GM12874 (cell line): Measurements from ENCODE around the gene VAT1.
A peak's percentile ranks its signal among the peaks of the same experiment; 100 is the strongest.

Experiments
- TF ChIP-seq, protein P1 (sequence below): IDR thresholded peaks from 2 replicates; pipeline ENCODE4 v1.5.1; 2011; ENCODE audit warnings: low read depth, mild to moderate bottlenecking, control low read depth, low read length, moderate library complexity; ENCODE audit not compliant: insufficient read depth

Gene VAT1

DNA sequence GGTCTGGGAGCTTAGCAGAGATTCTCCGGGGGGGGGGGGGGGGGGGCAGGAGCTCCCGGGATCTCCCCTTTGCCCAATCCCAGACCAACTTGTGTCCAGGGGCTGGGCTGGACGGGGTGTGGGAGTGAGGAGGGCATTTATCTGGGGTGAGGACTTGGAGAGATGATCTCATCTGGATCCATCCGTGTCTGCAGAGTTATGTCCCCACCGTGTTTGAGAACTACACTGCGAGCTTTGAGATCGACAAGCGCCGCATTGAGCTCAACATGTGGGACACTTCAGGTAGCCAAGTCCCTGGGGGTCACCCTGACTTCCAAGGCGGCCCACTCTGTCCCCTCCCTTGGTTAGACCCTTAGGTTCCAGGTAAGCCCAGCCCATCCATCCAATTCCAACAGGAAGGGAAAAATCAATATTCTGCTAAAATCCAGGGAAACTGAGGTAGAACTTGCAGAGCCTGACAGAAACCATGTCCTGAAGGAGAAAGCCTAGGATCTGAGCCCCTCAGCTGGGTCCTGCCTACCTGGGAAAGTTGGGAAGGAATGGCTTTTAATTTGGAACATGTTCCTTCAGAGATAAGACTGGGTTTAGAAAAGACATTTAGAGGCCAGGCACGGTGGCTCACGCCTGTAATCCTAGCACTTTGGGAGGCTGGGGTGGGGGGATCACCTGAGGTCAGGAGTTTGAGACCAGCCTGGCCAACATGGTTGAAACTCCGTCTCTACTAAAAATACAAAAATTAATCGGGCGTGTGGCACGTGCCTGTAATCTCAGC is 3.8 kb upstream of the VAT1 start:
- TF ChIP-seq, protein P1, sequence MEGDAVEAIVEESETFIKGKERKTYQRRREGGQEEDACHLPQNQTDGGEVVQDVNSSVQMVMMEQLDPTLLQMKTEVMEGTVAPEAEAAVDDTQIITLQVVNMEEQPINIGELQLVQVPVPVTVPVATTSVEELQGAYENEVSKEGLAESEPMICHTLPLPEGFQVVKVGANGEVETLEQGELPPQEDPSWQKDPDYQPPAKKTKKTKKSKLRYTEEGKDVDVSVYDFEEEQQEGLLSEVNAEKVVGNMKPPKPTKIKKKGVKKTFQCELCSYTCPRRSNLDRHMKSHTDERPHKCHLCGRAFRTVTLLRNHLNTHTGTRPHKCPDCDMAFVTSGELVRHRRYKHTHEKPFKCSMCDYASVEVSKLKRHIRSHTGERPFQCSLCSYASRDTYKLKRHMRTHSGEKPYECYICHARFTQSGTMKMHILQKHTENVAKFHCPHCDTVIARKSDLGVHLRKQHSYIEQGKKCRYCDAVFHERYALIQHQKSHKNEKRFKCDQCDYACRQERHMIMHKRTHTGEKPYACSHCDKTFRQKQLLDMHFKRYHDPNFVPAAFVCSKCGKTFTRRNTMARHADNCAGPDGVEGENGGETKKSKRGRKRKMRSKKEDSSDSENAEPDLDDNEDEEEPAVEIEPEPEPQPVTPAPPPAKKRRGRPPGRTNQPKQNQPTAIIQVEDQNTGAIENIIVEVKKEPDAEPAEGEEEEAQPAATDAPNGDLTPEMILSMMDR: no peak

DNA sequence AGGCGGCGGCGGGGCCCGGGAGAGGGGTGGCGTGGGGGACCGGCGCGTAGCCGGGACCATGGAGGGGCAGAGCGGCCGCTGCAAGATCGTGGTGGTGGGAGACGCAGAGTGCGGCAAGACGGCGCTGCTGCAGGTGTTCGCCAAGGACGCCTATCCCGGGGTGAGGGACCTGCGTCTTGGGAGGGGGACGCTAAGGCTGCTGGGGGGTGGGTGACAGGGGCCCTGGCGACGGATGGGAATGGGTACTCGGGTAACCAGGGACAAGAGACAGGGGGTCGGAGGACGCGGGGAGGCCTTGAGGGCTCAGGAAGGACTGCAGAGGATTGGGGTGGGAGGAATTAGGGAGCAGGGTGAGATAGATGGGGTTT is 3.1 kb upstream of the VAT1 start:
- TF ChIP-seq, protein P1: no peak

DNA sequence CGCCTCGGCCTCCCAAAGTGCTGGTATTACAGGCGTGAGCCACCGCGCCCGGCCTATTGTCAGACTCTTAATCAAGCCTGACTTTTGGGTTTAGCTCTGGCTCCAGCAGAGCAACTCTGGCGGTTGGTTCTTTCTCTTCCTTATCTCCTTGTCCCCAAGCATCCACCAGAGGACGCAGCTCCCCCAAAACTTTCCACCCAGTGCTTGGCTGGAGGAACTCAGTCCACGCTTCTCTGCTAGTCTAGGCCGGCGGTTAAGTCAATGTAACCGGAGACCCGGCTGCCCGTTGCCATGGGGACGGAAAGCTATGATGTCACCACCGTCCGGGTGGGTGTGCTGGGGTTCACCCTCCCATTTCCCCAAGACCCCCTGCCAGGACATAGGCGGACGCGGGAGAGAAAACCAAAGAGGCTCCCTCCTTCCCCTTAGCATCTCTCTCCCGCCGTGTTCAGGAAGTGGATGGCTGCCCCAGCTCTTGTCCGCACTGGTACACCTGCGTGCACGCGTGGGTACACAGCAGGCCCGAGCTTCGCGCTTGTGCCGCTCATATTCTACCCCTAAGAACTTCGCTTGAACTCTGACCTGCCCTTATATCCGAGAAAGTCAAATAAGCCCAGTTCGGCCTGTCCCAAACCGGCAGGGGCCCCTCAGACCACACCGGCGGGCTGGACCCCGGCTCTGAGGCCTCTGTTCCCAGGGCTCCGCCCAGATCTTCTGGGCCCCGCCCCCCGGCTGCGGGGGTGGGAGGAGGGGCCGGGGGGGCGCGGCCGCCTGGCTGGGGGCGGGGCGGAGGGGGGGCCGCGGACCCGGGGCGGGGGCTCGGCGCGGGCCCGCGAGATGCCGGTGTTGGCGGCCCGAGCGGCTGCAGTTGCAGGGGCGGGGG is 2.5 kb upstream of the VAT1 start, which contains the start of gene RND2:
TSS of gene RND2 (plus strand) at position 825 of the 883 bp plus-strand sequence. CDS start 117 bp downstream, outside the sequence.
- TF ChIP-seq, protein P1: peak; percentile 79

DNA sequence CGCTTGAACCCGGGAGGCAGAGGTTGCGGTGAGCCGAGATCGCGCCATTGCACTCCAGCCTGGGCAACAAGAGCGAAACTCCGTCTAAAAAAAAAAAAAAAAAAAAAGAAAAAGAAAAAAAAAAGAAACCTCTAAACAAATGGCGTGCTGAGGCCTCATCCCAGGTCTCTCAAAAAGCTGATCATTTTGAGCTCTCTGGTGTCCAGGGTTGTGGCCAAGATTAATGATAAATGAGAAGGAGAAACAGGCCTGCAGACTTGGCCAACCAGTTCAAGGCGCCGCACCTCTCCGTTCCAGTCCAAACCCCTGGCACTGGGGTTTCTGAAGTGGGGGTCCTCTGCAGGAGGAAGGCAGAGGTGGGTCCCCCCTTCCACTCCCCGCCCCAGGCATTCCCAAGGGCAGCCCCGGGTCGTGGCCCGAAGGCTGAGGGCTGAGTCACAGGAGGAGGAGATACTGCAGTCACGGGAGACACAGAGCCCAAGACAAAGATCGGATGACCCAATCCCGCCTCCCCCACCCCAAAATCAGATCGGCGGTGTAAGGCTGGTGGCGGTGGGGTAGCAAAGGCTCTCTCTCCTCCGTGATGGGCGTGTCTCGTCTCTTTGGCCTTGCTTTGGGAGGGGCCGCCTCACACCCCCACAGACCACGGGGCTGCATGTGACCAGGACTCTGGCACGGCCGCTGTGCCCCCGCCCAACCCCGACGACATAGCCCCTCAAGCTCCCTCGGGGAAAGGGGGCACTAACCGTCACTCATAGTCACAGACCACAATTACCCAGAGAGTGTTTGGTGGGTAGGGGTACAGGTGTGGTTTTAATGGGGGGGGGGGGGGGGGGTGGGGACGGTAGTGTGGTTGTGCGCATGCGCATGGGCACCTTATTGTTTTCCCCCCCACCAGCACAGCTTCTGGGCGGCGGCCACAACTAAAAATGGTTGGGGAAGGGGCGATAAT is 1.1 kb downstream of the VAT1 start:
- TF ChIP-seq, protein P1: no peak

DNA sequence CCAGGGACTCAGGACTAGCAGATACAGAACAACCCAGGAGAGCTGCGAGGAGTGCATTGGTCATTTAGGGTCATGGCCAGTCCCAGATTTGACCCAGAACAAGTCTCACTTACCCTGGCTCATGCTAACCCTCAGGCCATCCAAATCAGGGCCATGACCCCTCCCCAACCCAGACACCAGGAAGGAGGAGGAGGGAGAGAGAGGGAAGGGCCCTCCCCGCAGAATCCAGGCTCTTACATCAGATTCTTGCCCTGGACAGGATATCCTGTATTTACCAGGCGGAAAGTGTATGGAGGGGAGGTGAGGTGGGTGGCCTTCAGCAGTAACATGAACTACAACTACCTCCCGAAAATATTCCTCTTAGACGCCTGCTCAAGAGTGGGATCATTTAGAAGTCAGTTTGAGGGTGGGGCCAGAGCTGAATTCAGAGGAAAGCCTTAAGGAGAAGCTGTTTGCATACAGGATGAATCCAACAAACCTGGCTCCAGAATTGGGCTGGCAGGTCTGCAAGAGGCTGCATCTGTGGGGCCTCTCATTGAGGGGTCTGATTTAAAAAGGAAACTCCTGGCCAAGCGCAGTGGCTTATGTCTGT is 2.1 kb downstream of the VAT1 start:
- TF ChIP-seq, protein P1: no peak

DNA sequence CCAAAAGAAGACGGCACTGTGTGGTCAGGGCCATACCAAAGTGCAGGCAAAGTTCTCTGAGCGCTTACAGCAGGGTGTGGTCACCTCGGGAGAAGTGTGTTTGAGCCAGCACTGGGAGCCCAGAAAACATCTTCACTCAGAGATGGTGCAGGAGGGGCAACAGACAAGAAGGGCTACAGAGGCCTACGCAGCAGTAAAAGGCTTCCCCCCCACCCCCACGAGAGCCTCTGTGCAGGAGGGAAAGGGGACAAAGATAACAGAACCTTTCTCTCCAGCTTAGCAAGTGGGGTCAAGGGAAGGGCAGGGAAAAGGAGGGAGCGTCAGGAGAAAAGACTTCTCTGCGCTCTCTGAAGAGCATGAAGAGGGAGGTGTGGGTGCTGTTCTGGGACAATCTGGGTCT is 2.8 kb downstream of the VAT1 start:
- TF ChIP-seq, protein P1: no peak
